K562 (cell line): Measurements from ENCODE around the gene NOX1. TPM values are rescaled to one million over a fixed set of nuclear protein-coding genes. Genes with fewer than 3 reads are reported as not detected.

Source experiments
- polyA plus RNA-seq, 8 experiments: library from polyadenylated mRNA; depleted of rRNA in 4 of 8; stranded (reverse) in 5 of 8; unstranded in 3 of 8; fragments of >200 nt; fragmentation: Nextera tagmentation in 2 of 8; fragmentation: Illumina TruSeq in 1 of 8; extraction: Ambion mirVana in 2 of 8; extraction: Trizol in 1 of 8; gene quantifications; 2 replicates each; pipeline versions ENCODE4 v1.2.1 to v1.2.3, GENCODE V29; 2011 to 2014; ENCODE audit warnings: inconsistent platforms in 1 of 8, missing spikeins in 1 of 8
- small RNA-seq: library from RNA; depleted of rRNA; stranded (forward); fragments of <200 nt; gene quantifications from one replicate; pipeline ENCODE3, GENCODE V24; 2014
- total RNA-seq, 7 experiments: library from RNA; depleted of rRNA in 6 of 7; stranded (reverse); fragments of >200 nt in 6 of 7; fragmentation: Illumina TruSeq in 2 of 7; extraction: Trizol in 2 of 7; gene quantifications; 2 replicates each; pipeline versions ENCODE4 v1.2.1 to v1.2.3, GENCODE V29; 2011 to 2021; ENCODE audit warnings: low replicate concordance in 1 of 7

Gene NOX1
- total and polyA plus RNA-seq, 9 of the 15 experiments (the other 6 are each of a cell fraction or from before 2014, with no cell fraction given) = 0.01 TPM; not detected in 8

Small RNA genes lying within 50 kb of the gene (small RNA-seq; reads per million reads assigned to genes)
- 0.26 reads per million for gene RF00411

Other genes with a start within 250 kb of the NOX1 start
Only the 7 nearest of the 9 such genes appear.
- 0.65 and 1.2 TPM in 2 replicates for gene SYTL4, start 142.2 kb downstream of the NOX1 start, total RNA-seq (2014; rRNA removed)
- gene SYTL4, start 142.2 kb downstream of the NOX1 start, total RNA-seq (2014; rRNA removed; fragmentation: Illumina TruSeq; extraction: Trizol) = 1.5 and 1.6 TPM in 2 replicates
- 0.65 and 2.1 TPM in 2 replicates for gene SYTL4, start 142.2 kb downstream of the NOX1 start, total RNA-seq (2015; rRNA removed; fragmentation: Illumina TruSeq; extraction: Trizol)
- 0.87 and 1.9 TPM in 2 replicates for gene SYTL4, start 142.2 kb downstream of the NOX1 start, total RNA-seq (2021)
- 8.4 and 9.0 TPM in 2 replicates for gene SYTL4, start 142.2 kb downstream of the NOX1 start, polyA plus RNA-seq (2011; rRNA removed)
- 1.4 and 1.5 TPM in 2 replicates for gene SYTL4, start 142.2 kb downstream of the NOX1 start, polyA plus RNA-seq (2014; fragmentation: Illumina TruSeq; extraction: Trizol)
- gene SYTL4, start 142.2 kb downstream of the NOX1 start, polyA plus RNA-seq (2014; fragmentation: Nextera tagmentation; extraction: Ambion mirVana) = 1 to 10 TPM; 1.2 to 1.8 TPM
- gene SYTL4, start 142.2 kb downstream of the NOX1 start, polyA plus RNA-seq (2014; rRNA removed) = 0.72 and 0.88 TPM in 2 replicates
- 50.1 and 50.8 TPM in 2 replicates for gene CSTF2, start 54.0 kb downstream of the NOX1 start, total RNA-seq (2014; rRNA removed)
- gene CSTF2, start 54.0 kb downstream of the NOX1 start, total RNA-seq (2014; rRNA removed; fragmentation: Illumina TruSeq; extraction: Trizol) = 33.8 and 35.2 TPM in 2 replicates
- gene CSTF2, start 54.0 kb downstream of the NOX1 start, total RNA-seq (2015; rRNA removed; fragmentation: Illumina TruSeq; extraction: Trizol) = 38.1 and 40.2 TPM in 2 replicates
- 43.0 and 46.4 TPM in 2 replicates for gene CSTF2, start 54.0 kb downstream of the NOX1 start, total RNA-seq (2021)
- 44.5 and 57.9 TPM in 2 replicates for gene CSTF2, start 54.0 kb downstream of the NOX1 start, polyA plus RNA-seq (2011; rRNA removed)
- gene CSTF2, start 54.0 kb downstream of the NOX1 start, polyA plus RNA-seq (2014; fragmentation: Illumina TruSeq; extraction: Trizol) = 50.6 and 54.5 TPM in 2 replicates
- gene CSTF2, start 54.0 kb downstream of the NOX1 start, polyA plus RNA-seq (2014; fragmentation: Nextera tagmentation; extraction: Ambion mirVana) = 10 to 100 TPM; 11.6 to 12.0 TPM
- 47.8 and 53.1 TPM in 2 replicates for gene CSTF2, start 54.0 kb downstream of the NOX1 start, polyA plus RNA-seq (2014; rRNA removed)
- not detected in 2 replicates for gene XKRX, start 54.6 kb upstream of the NOX1 start, total RNA-seq (2014; rRNA removed)
- not detected in 2 replicates for gene XKRX, start 54.6 kb upstream of the NOX1 start, total RNA-seq (2014; rRNA removed; fragmentation: Illumina TruSeq; extraction: Trizol)
- gene XKRX, start 54.6 kb upstream of the NOX1 start, total RNA-seq (2015; rRNA removed; fragmentation: Illumina TruSeq; extraction: Trizol) = not detected in 2 replicates
- not detected in 2 replicates for gene XKRX, start 54.6 kb upstream of the NOX1 start, total RNA-seq (2021)
- 0.03 TPM in 1 of 2 replicates, not detected in the other for gene XKRX, start 54.6 kb upstream of the NOX1 start, polyA plus RNA-seq (2011; rRNA removed)
- gene XKRX, start 54.6 kb upstream of the NOX1 start, polyA plus RNA-seq (2014; fragmentation: Illumina TruSeq; extraction: Trizol) = not detected in 2 replicates
- gene XKRX, start 54.6 kb upstream of the NOX1 start, polyA plus RNA-seq (2014; fragmentation: Nextera tagmentation; extraction: Ambion mirVana) = not detected
- gene XKRX, start 54.6 kb upstream of the NOX1 start, polyA plus RNA-seq (2014; rRNA removed) = not detected in 2 replicates
- not detected in 2 replicates for gene ARL13A, start 95.3 kb upstream of the NOX1 start, total RNA-seq (2014; rRNA removed)
- not detected in 2 replicates for gene ARL13A, start 95.3 kb upstream of the NOX1 start, total RNA-seq (2014; rRNA removed; fragmentation: Illumina TruSeq; extraction: Trizol)
- gene ARL13A, start 95.3 kb upstream of the NOX1 start, total RNA-seq (2015; rRNA removed; fragmentation: Illumina TruSeq; extraction: Trizol) = not detected in 2 replicates
- gene ARL13A, start 95.3 kb upstream of the NOX1 start, total RNA-seq (2021) = not detected in 2 replicates
- gene ARL13A, start 95.3 kb upstream of the NOX1 start, polyA plus RNA-seq (2011; rRNA removed) = not detected in 2 replicates
- not detected in 2 replicates for gene ARL13A, start 95.3 kb upstream of the NOX1 start, polyA plus RNA-seq (2014; fragmentation: Illumina TruSeq; extraction: Trizol)
- not detected for gene ARL13A, start 95.3 kb upstream of the NOX1 start, polyA plus RNA-seq (2014; fragmentation: Nextera tagmentation; extraction: Ambion mirVana)
- not detected in 2 replicates for gene ARL13A, start 95.3 kb upstream of the NOX1 start, polyA plus RNA-seq (2014; rRNA removed)
- 15.6 and 17.9 TPM in 2 replicates for gene TRMT2B, start 177.8 kb upstream of the NOX1 start, total RNA-seq (2014; rRNA removed)
- gene TRMT2B, start 177.8 kb upstream of the NOX1 start, total RNA-seq (2014; rRNA removed; fragmentation: Illumina TruSeq; extraction: Trizol) = 20.7 and 22.8 TPM in 2 replicates
- 16.8 and 18.1 TPM in 2 replicates for gene TRMT2B, start 177.8 kb upstream of the NOX1 start, total RNA-seq (2015; rRNA removed; fragmentation: Illumina TruSeq; extraction: Trizol)
- gene TRMT2B, start 177.8 kb upstream of the NOX1 start, total RNA-seq (2021) = 20.7 and 21.0 TPM in 2 replicates
- gene TRMT2B, start 177.8 kb upstream of the NOX1 start, polyA plus RNA-seq (2011; rRNA removed) = 19.3 and 23.4 TPM in 2 replicates
- gene TRMT2B, start 177.8 kb upstream of the NOX1 start, polyA plus RNA-seq (2014; fragmentation: Illumina TruSeq; extraction: Trizol) = 21.0 and 21.5 TPM in 2 replicates
- gene TRMT2B, start 177.8 kb upstream of the NOX1 start, polyA plus RNA-seq (2014; fragmentation: Nextera tagmentation; extraction: Ambion mirVana) = 1 to 10 TPM; 3.9 to 8.6 TPM
- gene TRMT2B, start 177.8 kb upstream of the NOX1 start, polyA plus RNA-seq (2014; rRNA removed) = 15.5 and 16.7 TPM in 2 replicates
- gene TMEM35A, start 204.5 kb upstream of the NOX1 start, total RNA-seq (2014; rRNA removed) = not detected in 2 replicates
- not detected in 2 replicates for gene TMEM35A, start 204.5 kb upstream of the NOX1 start, total RNA-seq (2014; rRNA removed; fragmentation: Illumina TruSeq; extraction: Trizol)
- gene TMEM35A, start 204.5 kb upstream of the NOX1 start, total RNA-seq (2015; rRNA removed; fragmentation: Illumina TruSeq; extraction: Trizol) = not detected in 2 replicates
- not detected in 2 replicates for gene TMEM35A, start 204.5 kb upstream of the NOX1 start, total RNA-seq (2021)
- not detected in 2 replicates for gene TMEM35A, start 204.5 kb upstream of the NOX1 start, polyA plus RNA-seq (2011; rRNA removed)
- not detected in 2 replicates for gene TMEM35A, start 204.5 kb upstream of the NOX1 start, polyA plus RNA-seq (2014; fragmentation: Illumina TruSeq; extraction: Trizol)
- not detected for gene TMEM35A, start 204.5 kb upstream of the NOX1 start, polyA plus RNA-seq (2014; fragmentation: Nextera tagmentation; extraction: Ambion mirVana)
- gene TMEM35A, start 204.5 kb upstream of the NOX1 start, polyA plus RNA-seq (2014; rRNA removed) = not detected in 2 replicates
- 11.6 and 12.8 TPM in 2 replicates for gene CENPI, start 223.8 kb upstream of the NOX1 start, total RNA-seq (2014; rRNA removed)
- gene CENPI, start 223.8 kb upstream of the NOX1 start, total RNA-seq (2014; rRNA removed; fragmentation: Illumina TruSeq; extraction: Trizol) = 20.5 and 20.9 TPM in 2 replicates
- gene CENPI, start 223.8 kb upstream of the NOX1 start, total RNA-seq (2015; rRNA removed; fragmentation: Illumina TruSeq; extraction: Trizol) = 17.3 and 18.9 TPM in 2 replicates
- 14.4 and 15.0 TPM in 2 replicates for gene CENPI, start 223.8 kb upstream of the NOX1 start, total RNA-seq (2021)
- gene CENPI, start 223.8 kb upstream of the NOX1 start, polyA plus RNA-seq (2011; rRNA removed) = 15.1 and 23.5 TPM in 2 replicates
- 12.7 and 14.9 TPM in 2 replicates for gene CENPI, start 223.8 kb upstream of the NOX1 start, polyA plus RNA-seq (2014; fragmentation: Illumina TruSeq; extraction: Trizol)
- gene CENPI, start 223.8 kb upstream of the NOX1 start, polyA plus RNA-seq (2014; fragmentation: Nextera tagmentation; extraction: Ambion mirVana) = 1 to 10 TPM; 6.6 to 8.9 TPM
- 11.1 and 13.6 TPM in 2 replicates for gene CENPI, start 223.8 kb upstream of the NOX1 start, polyA plus RNA-seq (2014; rRNA removed)